Astrocyte (in vitro differentiated cells and primary cell): Measurements from ENCODE around the gene TKFC. TPM values are rescaled to one million over a fixed set of nuclear protein-coding genes. Genes with fewer than 3 reads are reported as not detected.

ENCODE experiments used
- DNase-seq: peaks from one replicate; pipeline ENCODE4 v3.0.0-alpha.2; 2010; ENCODE audit warnings: low read depth
- FAIRE-seq: peaks from 2 replicates; lab custom pipeline; 2011; peaks lifted over from hg19 to GRCh38; lab: Jason Lieb, UNC
- H2AFZ ChIP-seq: 2 replicates; pipeline ENCODE4 v1.6.0; 2012; ENCODE audit warnings: low read depth, low read length, inconsistent platforms
- H3K27ac ChIP-seq: 2 replicates; pipeline ENCODE4 v1.5.1; 2011; ENCODE audit warnings: low read depth, low read length, inconsistent platforms
- H3K27me3 ChIP-seq: 2 replicates; pipeline ENCODE4 v1.6.0; 2011; ENCODE audit warnings: low read length, inconsistent platforms; ENCODE audit not compliant: insufficient read depth
- H3K36me3 ChIP-seq: 2 replicates; pipeline ENCODE4 v1.5.1; 2011; ENCODE audit warnings: low read length, inconsistent platforms; ENCODE audit not compliant: insufficient read depth
- H3K4me1 ChIP-seq: 2 replicates; pipeline ENCODE4 v1.5.1; 2011; ENCODE audit warnings: low read length, inconsistent platforms; ENCODE audit not compliant: insufficient read depth
- H3K4me2 ChIP-seq: 2 replicates; pipeline ENCODE4 v1.6.0; 2012; ENCODE audit warnings: low read length, inconsistent platforms
- H3K4me3 ChIP-seq: 2 replicates; pipeline ENCODE4 v1.5.1; 2011; ENCODE audit warnings: low read depth, mild to moderate bottlenecking, low read length, inconsistent platforms; ENCODE audit not compliant: insufficient read depth
- H3K79me2 ChIP-seq: 2 replicates; pipeline ENCODE4 v1.6.0; 2012; ENCODE audit warnings: mild to moderate bottlenecking, low read length, inconsistent platforms; ENCODE audit not compliant: insufficient read depth
- H3K9ac ChIP-seq: 2 replicates; pipeline ENCODE4 v1.6.0; 2012; ENCODE audit warnings: mild to moderate bottlenecking, low read length, inconsistent platforms
- H3K9me3 ChIP-seq: 2 replicates; pipeline ENCODE4 v1.5.1; 2012; ENCODE audit warnings: low read depth, mild to moderate bottlenecking, low read length, inconsistent platforms; ENCODE audit not compliant: insufficient read depth
- H4K20me1 ChIP-seq: 2 replicates; pipeline ENCODE4 v1.6.0; 2012; ENCODE audit warnings: low read length, inconsistent platforms; ENCODE audit not compliant: insufficient read depth
- H3K27ac Mint-ChIP-seq: one replicate; pipeline ENCODE4 v1.8.0; 2021; ENCODE audit warnings: mild to moderate bottlenecking, mixed read lengths; ENCODE audit not compliant: unreplicated experiment
- H3K27me3 Mint-ChIP-seq: one replicate; pipeline ENCODE4 v1.8.0; 2021; ENCODE audit warnings: low read depth, mixed read lengths; ENCODE audit not compliant: unreplicated experiment
- H3K36me3 Mint-ChIP-seq: one replicate; pipeline ENCODE4 v1.8.0; 2021; ENCODE audit warnings: low read depth, mixed read lengths; ENCODE audit not compliant: unreplicated experiment
- H3K4me1 Mint-ChIP-seq: one replicate; pipeline ENCODE4 v1.8.0; 2021; ENCODE audit warnings: low read depth, mixed read lengths; ENCODE audit not compliant: unreplicated experiment
- H3K4me3 Mint-ChIP-seq: one replicate; pipeline ENCODE4 v1.8.0; 2021; ENCODE audit warnings: mild to moderate bottlenecking, moderate library complexity, mixed read lengths; ENCODE audit not compliant: unreplicated experiment
- H3K9me3 Mint-ChIP-seq: one replicate; pipeline ENCODE4 v1.8.0; 2021; ENCODE audit warnings: mild to moderate bottlenecking, mixed read lengths; ENCODE audit not compliant: unreplicated experiment
- CTCF ChIP-seq: IDR thresholded peaks from 2 replicates; pipeline ENCODE4 v1.5.1; 2011; ENCODE audit warnings: low read depth, mild to moderate bottlenecking, inconsistent platforms, low read length, moderate library complexity; ENCODE audit not compliant: insufficient read depth
- EZH2 ChIP-seq: IDR thresholded peaks from 2 replicates; pipeline ENCODE4 v1.6.1; 2012; ENCODE audit warnings: mild to moderate bottlenecking, low read length, inconsistent platforms; ENCODE audit not compliant: insufficient read depth
- total RNA-seq: library from RNA; stranded (reverse); gene quantifications from 2 replicates; pipeline ENCODE4 v1.2.1, GENCODE V29; 2021

TKFC gene
- total RNA-seq, 1 donor from 2014 or later: 23.9 TPM

DNA sequence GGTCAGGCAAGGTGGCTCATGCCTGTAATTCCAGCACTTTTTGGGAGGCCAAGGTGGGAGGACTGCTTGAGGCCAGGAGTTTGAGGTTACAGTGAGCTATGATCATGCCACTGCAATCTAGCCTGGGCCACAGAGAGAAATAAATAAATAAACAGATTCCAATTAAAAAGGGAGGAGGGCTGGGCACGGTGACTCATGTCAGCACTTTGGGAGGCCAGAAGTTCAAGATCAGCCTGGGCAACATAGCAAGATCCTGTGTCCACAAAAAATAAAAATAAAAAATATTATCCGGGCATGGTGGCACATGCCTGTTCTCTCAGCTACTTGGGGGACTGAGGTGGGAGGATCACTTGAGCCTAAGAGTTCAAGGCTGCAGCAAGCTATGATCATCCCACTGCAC is 21.2 kb downstream of the TKFC start:
- peaks cover 21% of the 10 kb centered on the region for H3K36me3 Mint-ChIP-seq
- no peaks in the 10 kb centered on the region for H3K27me3 Mint-ChIP-seq
- H3K4me1 ChIP-seq: no peaks in the 10 kb centered on the region
- DNase-seq (no peak), FAIRE-seq (no peak)
- no peaks in the 10 kb centered on the region for H3K79me2 ChIP-seq
- H3K27ac Mint-ChIP-seq: no peak overlapping the region
- H3K9me3 Mint-ChIP-seq: peaks cover 4% of the 10 kb centered on the region
- no peak overlapping the region for H2AFZ ChIP-seq
- no peak overlapping the region for H3K4me2 ChIP-seq
- TF ChIP-seq EZH2 (no peak), CTCF (no peak)
- H3K4me3 ChIP-seq: no peak overlapping the region
- H3K4me3 Mint-ChIP-seq: no peak overlapping the region
- H3K9me3 ChIP-seq: no peaks in the 10 kb centered on the region
- H3K27ac ChIP-seq: no peak overlapping the region
- H3K27me3 ChIP-seq: no peaks in the 10 kb centered on the region
- H4K20me1 ChIP-seq: peaks cover 5% of the 10 kb centered on the region
- H3K9ac ChIP-seq: no peak overlapping the region
- H3K36me3 ChIP-seq: peaks cover 12% of the 10 kb centered on the region
- H3K4me1 Mint-ChIP-seq: no peaks in the 10 kb centered on the region

DNA sequence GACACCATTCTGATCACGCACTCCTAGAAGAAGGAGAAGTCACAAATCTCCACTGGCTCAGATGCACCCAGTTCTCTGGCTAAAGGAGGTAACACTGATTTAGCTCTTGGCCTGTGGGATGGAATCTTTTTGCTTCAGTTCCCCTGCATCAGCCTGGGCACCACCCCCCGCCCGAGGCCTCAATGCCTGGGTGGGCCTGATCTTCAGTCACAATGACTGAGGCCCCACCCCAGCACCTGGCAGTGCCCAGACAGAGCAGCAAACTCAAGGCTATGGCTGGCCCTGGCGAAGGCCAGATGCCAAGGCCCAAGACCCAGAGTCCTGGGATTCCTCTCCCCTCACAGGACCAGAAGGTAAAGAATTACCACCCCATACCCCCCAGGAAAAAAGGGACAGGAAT is 23.7 kb downstream of the TKFC start:
- H4K20me1 ChIP-seq: peaks cover 10% of the 10 kb centered on the region
- no peak overlapping the region for H3K9ac ChIP-seq
- H3K79me2 ChIP-seq: peaks cover 11% of the 10 kb centered on the region
- H3K4me1 Mint-ChIP-seq: peaks cover 3% of the 10 kb centered on the region
- no peak for TF ChIP-seq EZH2
- no peak for TF ChIP-seq CTCF
- H3K9me3 Mint-ChIP-seq: no peaks in the 10 kb centered on the region
- H3K9me3 ChIP-seq: no peaks in the 10 kb centered on the region
- no peak overlapping the region for H2AFZ ChIP-seq
- peaks cover 8% of the 10 kb centered on the region for H3K36me3 Mint-ChIP-seq
- no peak overlapping the region for H3K4me3 Mint-ChIP-seq
- H3K27me3 Mint-ChIP-seq: no peaks in the 10 kb centered on the region
- FAIRE-seq: no peak
- H3K27me3 ChIP-seq: no peaks in the 10 kb centered on the region
- H3K27ac ChIP-seq: no peak overlapping the region
- peaks cover 11% of the 10 kb centered on the region for H3K4me1 ChIP-seq
- H3K27ac Mint-ChIP-seq: no peak overlapping the region
- no peak for DNase-seq
- H3K36me3 ChIP-seq: peaks cover 9% of the 10 kb centered on the region
- no peak overlapping the region for H3K4me3 ChIP-seq
- no peak overlapping the region for H3K4me2 ChIP-seq

- DNase-seq: no peak
- H3K36me3 Mint-ChIP-seq: peaks cover 5% of the 10 kb centered on the region
- H3K4me1 ChIP-seq: peaks cover 11% of the 10 kb centered on the region
- H3K27me3 Mint-ChIP-seq: no peaks in the 10 kb centered on the region
- H3K4me1 Mint-ChIP-seq: peaks cover 3% of the 10 kb centered on the region
- peaks cover 1% of the 10 kb centered on the region for H3K9me3 Mint-ChIP-seq
- peaks cover 5% of the 10 kb centered on the region for H3K36me3 ChIP-seq
- peaks cover 10% of the 10 kb centered on the region for H4K20me1 ChIP-seq
- TF ChIP-seq EZH2: no peak
- TF ChIP-seq CTCF: no peak
- no peaks in the 10 kb centered on the region for H3K9me3 ChIP-seq
- no peak overlapping the region for H2AFZ ChIP-seq
- H3K27ac Mint-ChIP-seq: no peak overlapping the region
- H3K79me2 ChIP-seq: peaks cover 13% of the 10 kb centered on the region
- H3K4me3 Mint-ChIP-seq: no peak overlapping the region
- H3K9ac ChIP-seq: no peak overlapping the region
- H3K4me2 ChIP-seq: no peak overlapping the region
- no peaks in the 10 kb centered on the region for H3K27me3 ChIP-seq
- no peak overlapping the region for H3K4me3 ChIP-seq
- FAIRE-seq: no peak
- H3K27ac ChIP-seq: no peak overlapping the region
These were observed 24.3 kb downstream of the TKFC start for GRCh38 chr11:61357233-61357893.
